Measurements from ENCODE around the gene ABCC6.
"Not testable (repeated sequence)": the region's sequence is repeated elsewhere in the genome, so short reads cannot be mapped to it uniquely, and the experiment has no call there.

ABCC6 gene

DNA sequence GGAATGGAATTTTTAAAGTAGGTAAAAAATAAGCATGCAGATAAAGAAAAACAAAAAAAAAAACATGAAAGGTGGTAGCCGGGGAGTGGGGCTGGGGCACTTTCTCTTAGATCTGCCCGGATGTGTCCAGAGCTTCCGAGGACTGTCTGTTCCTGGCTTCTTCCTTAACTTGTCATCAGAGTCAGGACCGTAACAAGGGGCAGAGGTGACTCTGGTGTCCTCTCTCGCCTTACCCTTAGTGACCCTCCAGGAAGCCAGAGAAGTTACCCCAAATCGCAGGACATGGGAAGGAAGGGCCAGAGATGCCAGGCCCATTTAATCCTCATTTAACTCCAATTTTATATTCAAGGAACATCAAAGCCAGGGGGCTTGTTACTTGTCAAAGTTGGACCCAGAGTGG is 115.5 kb downstream of the ABCC6 start:
- Histone ChIP-seq H3K27me3 (replicated peaks; ENCODE audit: control insufficient read depth, insufficient read depth, low read length) (no peaks in the 10 kb centered on the region), H3K4me1 (ENCODE audit: control insufficient read depth, insufficient read depth, low read length) (no peaks in the 10 kb centered on the region), H3K9ac (ENCODE audit: low read length) (no peak overlapping the region), H3K9me3 (ENCODE audit: control insufficient read depth, low read length) (no peaks in the 10 kb centered on the region), H3K36me3 (ENCODE audit: control insufficient read depth, insufficient read depth, low read length, severe bottlenecking) (peaks cover 75% of the 10 kb centered on the region), H3K4me3 (ENCODE audit: low read length) (no peak overlapping the region)
- DNase-seq (ENCODE audit: low read depth), result no peak

DNA sequence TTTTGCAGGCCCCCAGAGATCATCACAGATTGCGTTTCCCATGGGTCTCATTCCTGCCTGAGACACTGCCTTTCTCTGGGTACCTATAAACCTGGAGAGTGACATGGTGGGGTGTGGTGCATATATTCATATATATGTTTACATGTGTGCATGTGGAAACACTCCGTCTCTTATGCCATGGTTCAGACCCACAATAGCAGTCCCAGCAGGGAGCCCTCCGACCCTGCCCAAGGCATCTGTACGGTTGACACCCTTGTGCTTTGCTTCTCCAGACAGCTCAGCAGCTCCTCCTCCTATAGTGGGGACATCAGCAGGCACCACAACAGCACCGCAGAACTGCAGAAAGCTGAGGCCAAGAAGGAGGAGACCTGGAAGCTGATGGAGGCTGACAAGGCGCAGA is 116.8 kb downstream of the ABCC6 start:
- Histone ChIP-seq H3K27me3 (replicated peaks; ENCODE audit: control insufficient read depth, insufficient read depth, low read length) (no peaks in the 10 kb centered on the region), H3K4me3 (ENCODE audit: low read length) (no peak overlapping the region), H3K9me3 (ENCODE audit: control insufficient read depth, low read length) (no peaks in the 10 kb centered on the region), H3K36me3 (ENCODE audit: control insufficient read depth, insufficient read depth, low read length, severe bottlenecking) (peaks cover 68% of the 10 kb centered on the region), H3K9ac (ENCODE audit: low read length) (no peak overlapping the region), H3K4me1 (ENCODE audit: control insufficient read depth, insufficient read depth, low read length) (no peaks in the 10 kb centered on the region)
- no peak for DNase-seq (ENCODE audit: low read depth)

DNA sequence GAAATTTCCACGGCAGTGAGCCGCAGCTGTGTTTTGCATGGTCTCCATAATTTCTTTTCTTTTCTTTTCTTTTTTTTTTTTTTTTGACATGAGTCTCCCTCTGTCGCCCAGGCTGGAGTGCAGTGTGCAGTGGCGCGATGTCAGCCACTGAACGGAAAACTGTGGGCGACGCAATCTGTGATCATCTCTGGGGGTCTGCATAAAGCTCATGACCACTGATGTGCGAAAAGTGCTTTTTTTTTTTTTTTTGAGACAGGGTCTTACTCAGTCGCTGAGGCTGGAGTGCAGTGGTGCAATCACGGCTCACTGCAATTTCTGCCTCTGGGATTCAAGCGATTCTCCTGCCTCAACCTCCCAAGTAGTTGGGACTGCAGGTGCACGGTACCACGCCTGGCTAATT is 117.6 kb downstream of the ABCC6 start:
- DNase-seq (ENCODE audit: low read depth), result no peak
- Histone ChIP-seq H3K4me1 (ENCODE audit: control insufficient read depth, insufficient read depth, low read length) (no peaks in the 10 kb centered on the region), H3K4me3 (ENCODE audit: low read length) (no peak overlapping the region), H3K36me3 (ENCODE audit: control insufficient read depth, insufficient read depth, low read length, severe bottlenecking) (peaks cover 60% of the 10 kb centered on the region), H3K27me3 (replicated peaks; ENCODE audit: control insufficient read depth, insufficient read depth, low read length) (no peaks in the 10 kb centered on the region), H3K9ac (ENCODE audit: low read length) (no peak overlapping the region), H3K9me3 (ENCODE audit: control insufficient read depth, low read length) (no peaks in the 10 kb centered on the region)

DNA sequence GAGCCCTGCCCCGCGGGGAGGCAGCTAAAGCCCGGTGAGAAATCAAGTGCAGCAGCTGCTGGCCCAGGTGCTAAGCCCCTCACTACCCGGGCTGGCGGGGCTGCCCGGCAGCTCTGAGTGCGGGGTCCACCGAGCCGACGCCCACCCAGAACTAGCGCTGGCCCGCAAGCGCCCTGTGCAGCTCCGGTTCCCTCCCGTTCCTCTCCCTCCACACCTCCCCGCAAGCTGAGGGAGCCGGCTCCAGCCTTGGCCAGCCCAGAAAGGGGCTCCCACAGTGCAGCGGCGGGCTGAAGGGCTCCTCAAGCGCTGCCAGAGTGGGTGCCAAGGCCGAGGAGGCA is 118.5 kb downstream of the ABCC6 start:
- not testable (repeated sequence) for H3K4me1 ChIP-seq (ENCODE audit: control insufficient read depth, insufficient read depth, low read length); H3K9me3 ChIP-seq (ENCODE audit: control insufficient read depth, low read length); DNase-seq (ENCODE audit: low read depth); H3K27me3 ChIP-seq (replicated peaks; ENCODE audit: control insufficient read depth, insufficient read depth, low read length); H3K4me3 ChIP-seq (ENCODE audit: low read length); H3K9ac ChIP-seq (ENCODE audit: low read length)
- H3K36me3 ChIP-seq (ENCODE audit: control insufficient read depth, insufficient read depth, low read length, severe bottlenecking), result peaks cover 60% of the 10 kb centered on the region

DNA sequence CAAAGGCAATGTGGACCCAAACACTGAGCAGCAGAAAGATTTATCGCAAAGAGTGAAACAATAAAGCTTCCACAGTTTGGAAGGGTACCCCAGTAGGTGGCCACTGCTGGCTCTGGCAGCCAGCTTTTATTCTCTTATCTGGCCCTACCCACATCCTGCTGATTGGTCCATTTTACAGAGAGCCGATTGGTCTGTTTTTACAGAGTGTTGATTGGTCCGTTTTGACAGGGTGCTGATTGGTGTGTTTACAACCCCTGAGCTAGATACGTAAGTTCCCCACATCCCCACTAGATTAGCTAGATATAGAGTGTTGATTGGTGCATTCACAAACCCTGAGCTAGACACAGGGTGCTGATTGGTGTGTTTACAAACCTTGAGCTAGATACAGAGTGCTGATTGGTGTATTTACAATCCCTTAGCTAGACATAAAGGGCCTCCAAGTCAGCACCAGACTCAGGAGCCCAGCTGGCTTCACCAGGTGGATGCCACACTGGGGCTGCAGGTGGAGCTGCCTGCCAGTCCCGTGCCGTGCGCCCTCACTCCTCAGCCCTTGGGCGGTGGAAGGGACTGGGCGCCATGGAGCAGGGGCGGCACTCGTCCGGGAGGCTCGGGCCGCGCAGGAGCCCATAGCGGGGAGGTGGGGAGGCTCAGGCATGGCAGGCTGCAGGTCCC is 119.0 kb downstream of the ABCC6 start:
- not testable (repeated sequence) for DNase-seq (ENCODE audit: low read depth); H3K9me3 ChIP-seq (ENCODE audit: control insufficient read depth, low read length); H3K4me3 ChIP-seq (ENCODE audit: low read length); H3K9ac ChIP-seq (ENCODE audit: low read length); H3K27me3 ChIP-seq (replicated peaks; ENCODE audit: control insufficient read depth, insufficient read depth, low read length); H3K4me1 ChIP-seq (ENCODE audit: control insufficient read depth, insufficient read depth, low read length)
- H3K36me3 ChIP-seq (ENCODE audit: control insufficient read depth, insufficient read depth, low read length, severe bottlenecking), result peaks cover 58% of the 10 kb centered on the region

DNA sequence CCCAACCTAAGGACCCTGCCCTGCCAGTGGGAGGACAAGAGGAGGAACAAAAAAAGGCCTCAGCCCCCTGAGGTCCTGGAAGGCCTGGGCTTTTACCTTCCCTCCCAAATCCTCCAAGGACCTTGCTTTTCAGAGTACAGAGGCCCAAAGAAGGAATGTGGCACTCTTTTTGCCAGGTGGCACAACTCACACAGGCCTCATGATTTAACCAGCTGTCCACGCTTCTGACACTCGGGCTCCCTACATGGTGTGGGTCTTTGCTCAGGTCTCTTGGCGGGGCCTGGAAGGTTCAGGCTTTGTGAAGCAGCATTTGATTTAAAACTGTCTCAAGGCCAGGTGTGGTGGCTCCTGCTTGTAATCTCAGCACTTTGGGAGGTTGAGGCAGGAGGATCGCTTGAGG is 120.6 kb downstream of the ABCC6 start:
- no peak overlapping the region for H3K4me3 ChIP-seq (ENCODE audit: low read length)
- no peak for DNase-seq (ENCODE audit: low read depth)
- no peaks in the 10 kb centered on the region for H3K9me3 ChIP-seq (ENCODE audit: control insufficient read depth, low read length)
- no peaks in the 10 kb centered on the region for H3K27me3 ChIP-seq (replicated peaks; ENCODE audit: control insufficient read depth, insufficient read depth, low read length)
- no peaks in the 10 kb centered on the region for H3K4me1 ChIP-seq (ENCODE audit: control insufficient read depth, insufficient read depth, low read length)
- peaks cover 59% of the 10 kb centered on the region for H3K36me3 ChIP-seq (ENCODE audit: control insufficient read depth, insufficient read depth, low read length, severe bottlenecking)
- no peak overlapping the region for H3K9ac ChIP-seq (ENCODE audit: low read length)

DNA sequence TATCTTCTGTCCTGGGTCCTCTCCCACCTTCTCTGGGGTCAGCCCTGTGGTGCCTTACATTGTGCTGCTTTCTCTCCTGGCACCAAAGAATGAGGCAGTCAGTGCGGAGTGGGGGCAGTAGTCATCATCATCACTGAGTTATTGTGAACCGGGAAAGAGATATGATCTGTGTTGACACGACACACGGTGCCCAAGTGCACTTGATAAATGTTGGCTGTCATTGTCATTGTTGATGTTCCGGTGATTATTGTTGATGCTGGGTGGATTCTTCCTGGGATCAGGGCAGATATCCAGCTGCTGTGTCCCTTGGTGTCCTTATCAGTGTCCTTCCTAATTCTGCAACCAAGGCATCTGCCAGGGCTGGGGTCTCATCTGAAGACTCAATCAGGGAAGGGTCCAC is 121.7 kb downstream of the ABCC6 start:
- Histone ChIP-seq H3K27me3 (replicated peaks; ENCODE audit: control insufficient read depth, insufficient read depth, low read length) (no peaks in the 10 kb centered on the region), H3K36me3 (ENCODE audit: control insufficient read depth, insufficient read depth, low read length, severe bottlenecking) (peaks cover 55% of the 10 kb centered on the region), H3K9me3 (ENCODE audit: control insufficient read depth, low read length) (no peaks in the 10 kb centered on the region), H3K4me1 (ENCODE audit: control insufficient read depth, insufficient read depth, low read length) (peaks cover 5% of the 10 kb centered on the region), H3K9ac (ENCODE audit: low read length) (no peak overlapping the region), H3K4me3 (ENCODE audit: low read length) (no peak overlapping the region)
- DNase-seq (ENCODE audit: low read depth), result no peak

DNA sequence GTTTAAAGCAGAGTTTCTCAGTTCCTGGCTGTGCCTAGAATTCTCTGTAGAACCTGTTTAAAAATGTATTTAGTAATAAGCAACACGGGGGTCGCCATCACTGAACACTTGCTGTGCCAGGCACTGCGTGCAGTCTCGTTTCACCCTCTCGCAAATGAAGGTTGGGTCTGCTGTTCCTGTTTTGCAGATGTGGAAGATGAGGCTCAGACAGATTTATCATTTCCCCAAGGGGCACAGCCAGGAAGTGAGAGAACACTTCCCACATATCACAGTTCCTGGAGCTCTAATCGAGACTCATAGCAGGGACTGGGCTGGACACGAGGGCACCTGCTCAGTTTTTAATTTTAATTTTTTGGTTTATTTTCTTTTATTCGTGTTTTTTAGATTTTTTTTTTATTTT is 122.7 kb downstream of the ABCC6 start:
- peaks cover 48% of the 10 kb centered on the region for H3K36me3 ChIP-seq (ENCODE audit: control insufficient read depth, insufficient read depth, low read length, severe bottlenecking)
- no peak for DNase-seq (ENCODE audit: low read depth)
- no peaks in the 10 kb centered on the region for H3K27me3 ChIP-seq (replicated peaks; ENCODE audit: control insufficient read depth, insufficient read depth, low read length)
- H3K9ac ChIP-seq (ENCODE audit: low read length), result no peak overlapping the region
- H3K4me3 ChIP-seq (ENCODE audit: low read length), result no peak overlapping the region
- H3K9me3 ChIP-seq (ENCODE audit: control insufficient read depth, low read length), result no peaks in the 10 kb centered on the region
- peaks cover 15% of the 10 kb centered on the region for H3K4me1 ChIP-seq (ENCODE audit: control insufficient read depth, insufficient read depth, low read length)

DNA sequence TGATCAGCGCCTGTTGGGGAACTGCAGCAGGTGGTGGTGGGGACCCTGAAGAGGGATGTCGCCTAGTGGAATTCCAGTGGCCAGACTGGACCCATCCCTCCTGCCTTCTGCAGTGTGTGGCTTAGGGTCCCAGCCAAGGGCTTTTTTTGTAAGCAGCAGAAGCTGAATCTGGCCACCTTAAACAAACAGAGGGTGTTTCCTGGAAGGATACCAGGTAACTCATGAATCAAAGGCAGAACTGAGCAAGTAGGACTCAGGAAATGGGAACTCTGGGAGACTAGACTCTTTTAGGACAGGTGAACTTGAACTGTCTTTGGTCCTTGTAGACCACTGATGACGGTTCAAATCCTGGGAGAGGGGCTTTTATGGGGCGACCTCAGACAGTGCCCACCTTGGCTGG is 124.0 kb downstream of the ABCC6 start:
- H3K9ac ChIP-seq (ENCODE audit: low read length), result no peak overlapping the region
- H3K4me1 ChIP-seq (ENCODE audit: control insufficient read depth, insufficient read depth, low read length), result peaks cover 15% of the 10 kb centered on the region
- no peak for DNase-seq (ENCODE audit: low read depth)
- H3K4me3 ChIP-seq (ENCODE audit: low read length), result no peak overlapping the region
- H3K27me3 ChIP-seq (replicated peaks; ENCODE audit: control insufficient read depth, insufficient read depth, low read length), result no peaks in the 10 kb centered on the region
- H3K9me3 ChIP-seq (ENCODE audit: control insufficient read depth, low read length), result no peaks in the 10 kb centered on the region
- peaks cover 40% of the 10 kb centered on the region for H3K36me3 ChIP-seq (ENCODE audit: control insufficient read depth, insufficient read depth, low read length, severe bottlenecking)
